ENCODE measurements around the gene CPPED1. TPM values are rescaled to one million over a fixed set of nuclear protein-coding genes. Genes with fewer than 3 reads are reported as not detected.

Gene CPPED1
- total and polyA plus RNA-seq, 2 of the 4 experiments (the other 2 are of a cell fraction): 5.1 to 6.5 TPM

- dilution Hi-C loops (cut with HindIII; ENCODE audit: low sequenced_read_pairs, unreplicated experiment): no loop called here
- Histone ChIP-seq H3K4me1 (ENCODE audit: control insufficient read depth, insufficient read depth, low read length) (no peaks in the 10 kb centered on the region), H3K27me3 (ENCODE audit: control insufficient read depth, insufficient read depth, low read length) (no peaks in the 10 kb centered on the region), H4K5ac (ENCODE audit: low read depth, low read length) (no peak overlapping the region), H3K56ac (ENCODE audit: extremely low read depth, insufficient read depth, low read length) (no peak overlapping the region), H3K36me3 (ENCODE audit: control insufficient read depth, insufficient read depth, low read length) (no peaks in the 10 kb centered on the region), H4K91ac (ENCODE audit: insufficient read depth, low read depth, low read length) (no peak overlapping the region), H3K79me1 (ENCODE audit: low read depth in 1 of 2, low read length in 2 of 2) (no peaks in the 10 kb centered on the region), H2BK20ac (ENCODE audit: low read depth, low read length) (no peak overlapping the region), H2BK120ac (ENCODE audit: low read depth, low read length) (no peak overlapping the region), H3K9ac (ENCODE audit: low read depth, low read length) (no peak overlapping the region), H4K20me1 (ENCODE audit: insufficient read depth, low read length) (no peaks in the 10 kb centered on the region), H3K9me3 (ENCODE audit: control insufficient read depth, insufficient read depth, low read length) (no peaks in the 10 kb centered on the region), H3K14ac (replicated peaks; ENCODE audit: low read depth, low read length) (no peak overlapping the region), H2AFZ (replicated peaks; ENCODE audit: low read length, poor library complexity) (no peak overlapping the region), H4K8ac (ENCODE audit: low read depth in 2 of 2, low read length in 2 of 2) (no peak overlapping the region), H3K9me1 (ENCODE audit: insufficient read depth, low read length) (no peaks in the 10 kb centered on the region), H3K4ac (ENCODE audit: low read depth, low read length) (no peak overlapping the region), H2AK9ac (replicated peaks; ENCODE audit: low read depth, low read length, poor library complexity) (no peak overlapping the region), H2BK15ac (ENCODE audit: low read depth, low read length) (no peak overlapping the region), H3K18ac (ENCODE audit: low read depth, low read length) (no peak overlapping the region), H3K4me3 (ENCODE audit: insufficient read depth, low read depth, low read length) (no peak overlapping the region), H2AK5ac (ENCODE audit: low read depth, low read length) (no peak overlapping the region), H3K23ac (ENCODE audit: low read depth, low read length) (no peak overlapping the region), H3K27ac (ENCODE audit: insufficient read depth, low read length) (no peak overlapping the region), H3K4me2 (ENCODE audit: low read depth, low read length) (no peak overlapping the region), H2BK5ac (ENCODE audit: low read depth, low read length, poor library complexity, severe bottlenecking) (no peak overlapping the region)
- CTCF ChIA-PET: no interaction called here
- no peak for ATAC-seq (ENCODE audit: low read depth)
- in situ Hi-C loops (cut with MboI; ENCODE audit: low sequenced_read_pairs): no loop called here
- no peak for TF ChIP-seq SMC3 (IDR thresholded peaks at IDR 0.05; ENCODE audit: low read depth, low read length)
- no peak for TF ChIP-seq NFE2L2 (IDR thresholded peaks at IDR 0.05; ENCODE audit: low read depth, low read length)
- BruUV-seq (replicated peaks): no TSS peak
- intact Hi-C loops (cut with micrococcal nuclease): no loop called here
- POLR2A ChIA-PET (ENCODE audit: unreplicated experiment): no interaction called here
- WGBS, 2 experiments (ENCODE audit: extremely low coverage in 2 of 2, insufficient read length in 1 of 2): 38% methylated on average over 2 of the region's 5 CpGs; no CpG with 5 or more reads in 1 of the 2 experiments
- DNase-seq: no peak
Observed at GRCh38 chr16:12723681-12724080, 80.0 kb downstream of the CPPED1 start.

Data from IMR-90 (cell line).